H9 (cell line): ENCODE results near the gene SYNPO2. TPM values are rescaled to one million over a fixed set of nuclear protein-coding genes. Genes with fewer than 3 reads are reported as not detected.

Experiments used
- DNase-seq: peaks from one replicate; pipeline ENCODE4 v3.0.0-alpha.2; 2017
- H2AFZ ChIP-seq: one replicate; pipeline ENCODE4 v1.6.1; 2013; ENCODE audit warnings: mild to moderate bottlenecking, low read length, control low read depth, moderate library complexity
- H2AK5ac ChIP-seq: 2 replicates; pipeline ENCODE4 v1.6.1; 2013; ENCODE audit warnings: low read length, control low read depth, mixed read lengths; ENCODE audit not compliant: insufficient read length
- H2BK120ac ChIP-seq: one replicate; pipeline ENCODE4 v1.6.1; 2013; ENCODE audit warnings: low read depth, mild to moderate bottlenecking, low read length, control low read depth, inconsistent platforms; ENCODE audit not compliant: poor library complexity, severe bottlenecking
- H2BK12ac ChIP-seq: 2 replicates; pipeline ENCODE4 v1.6.1; 2013; ENCODE audit warnings: low read length, control low read depth, mixed read lengths, low read depth; ENCODE audit not compliant: insufficient read length
- H2BK15ac ChIP-seq: 2 replicates; pipeline ENCODE4 v1.6.1; 2013; ENCODE audit warnings: low read depth, low read length, control low read depth
- H2BK20ac ChIP-seq: one replicate; pipeline ENCODE4 v1.6.1; 2013; ENCODE audit warnings: low read depth, mild to moderate bottlenecking, low read length, control low read depth, inconsistent platforms; ENCODE audit not compliant: poor library complexity, severe bottlenecking
- H2BK5ac ChIP-seq: 2 replicates; pipeline ENCODE4 v1.6.1; 2013; ENCODE audit warnings: low read length, control low read depth, mixed read lengths; ENCODE audit not compliant: insufficient read length
- H3K14ac ChIP-seq: 2 replicates; pipeline ENCODE4 v1.6.1; 2013; ENCODE audit warnings: low read length, control low read depth; ENCODE audit not compliant: insufficient read depth
- H3K18ac ChIP-seq: 2 replicates; pipeline ENCODE4 v1.6.1; 2013; ENCODE audit warnings: low read depth, mild to moderate bottlenecking, mixed read lengths, low read length, control low read depth; ENCODE audit not compliant: insufficient read length
- H3K23ac ChIP-seq: 2 replicates; pipeline ENCODE4 v1.6.1; 2013; ENCODE audit warnings: low read length, control low read depth, mixed read lengths, low read depth; ENCODE audit not compliant: insufficient read length
- H3K23me2 ChIP-seq: 2 replicates; pipeline ENCODE4 v1.6.1; 2013; ENCODE audit warnings: low read depth, mild to moderate bottlenecking, mixed read lengths, low read length, control low read depth; ENCODE audit not compliant: insufficient read length, poor library complexity, severe bottlenecking
- H3K27ac ChIP-seq: 2 replicates; pipeline ENCODE4 v1.5.1; 2013; ENCODE audit warnings: low read length, control low read depth, mixed read lengths, low read depth; ENCODE audit not compliant: insufficient read length
- H3K27me3 ChIP-seq: 2 replicates; pipeline ENCODE4 v1.6.1; 2013; ENCODE audit warnings: low read length, control low read depth, inconsistent platforms; ENCODE audit not compliant: insufficient read depth
- H3K4ac ChIP-seq: 2 replicates; pipeline ENCODE4 v1.6.1; 2013; ENCODE audit warnings: low read depth, mild to moderate bottlenecking, control low read depth, inconsistent platforms, low read length, moderate library complexity
- H3K4me1 ChIP-seq: 2 replicates; pipeline ENCODE4 v1.6.1; 2013; ENCODE audit warnings: low read length, control low read depth, inconsistent platforms; ENCODE audit not compliant: insufficient read depth
- H3K4me2 ChIP-seq: 2 replicates; pipeline ENCODE4 v1.6.1; 2013; ENCODE audit warnings: low read length, control low read depth, mixed read lengths; ENCODE audit not compliant: insufficient read length, insufficient read depth
- H3K56ac ChIP-seq: 2 replicates; pipeline ENCODE4 v1.6.1; 2013; ENCODE audit warnings: low read depth, mild to moderate bottlenecking, mixed read lengths, low read length, control low read depth; ENCODE audit not compliant: insufficient read length
- H3K79me1 ChIP-seq: 2 replicates; pipeline ENCODE4 v1.6.1; 2013; ENCODE audit warnings: low read depth, mild to moderate bottlenecking, moderate library complexity, low read length, control low read depth, inconsistent platforms; ENCODE audit not compliant: insufficient read depth, poor library complexity, severe bottlenecking
- H3K79me2 ChIP-seq: 2 replicates; pipeline ENCODE4 v1.6.1; 2013; ENCODE audit warnings: low read length, control low read depth, inconsistent platforms; ENCODE audit not compliant: insufficient read depth
- H3K9ac ChIP-seq: 2 replicates; pipeline ENCODE4 v1.6.1; 2013; ENCODE audit warnings: low read length, control low read depth, mixed read lengths; ENCODE audit not compliant: insufficient read length; ENCODE audit errors: extremely low read depth
- H3K9me3 ChIP-seq: one replicate; pipeline ENCODE4 v1.6.1; 2013; ENCODE audit warnings: low read depth, low read length, inconsistent platforms; ENCODE audit not compliant: control insufficient read depth
- H3T11ph ChIP-seq: one replicate; pipeline ENCODE4 v1.6.1; 2013; ENCODE audit warnings: mild to moderate bottlenecking, low read length, control low read depth, inconsistent platforms
- H4K20me1 ChIP-seq: one replicate; pipeline ENCODE4 v1.6.1; 2013; ENCODE audit not compliant: control insufficient read depth, insufficient read length, insufficient read depth
- H4K5ac ChIP-seq: 2 replicates; pipeline ENCODE4 v1.6.1; 2013; ENCODE audit warnings: low read depth, mild to moderate bottlenecking, mixed read lengths, low read length, control low read depth; ENCODE audit not compliant: insufficient read length
- H4K8ac ChIP-seq: replicated peaks from 2 replicates; pipeline ENCODE4 v1.6.1; 2013; ENCODE audit warnings: low read length, control low read depth, mixed read lengths, low read depth; ENCODE audit not compliant: insufficient read length
- H4K91ac ChIP-seq: 2 replicates; pipeline ENCODE4 v1.6.1; 2013; ENCODE audit warnings: low read depth, mild to moderate bottlenecking, moderate library complexity, mixed read lengths, low read length, control low read depth; ENCODE audit not compliant: insufficient read length
- H3K27ac Mint-ChIP-seq, 3 experiments: 2 replicates in 2 of 3; 3 replicates in 1 of 3; pipeline ENCODE4 v1.8.0; 2020 to 2021; ENCODE audit warnings: mixed read lengths in 3 of 3, mild to moderate bottlenecking in 1 of 3, moderate library complexity in 1 of 3
- H3K27me3 Mint-ChIP-seq: 2 replicates; pipeline ENCODE4 v1.8.0; 2021; ENCODE audit warnings: low read depth, mild to moderate bottlenecking, moderate library complexity, mixed read lengths
- H3K36me3 Mint-ChIP-seq, 3 experiments: 2 replicates in 2 of 3; 3 replicates in 1 of 3; pipeline ENCODE4 v1.8.0; 2020 to 2021; ENCODE audit warnings: low read depth in 3 of 3, mixed read lengths in 3 of 3; ENCODE audit not compliant: insufficient read depth in 1 of 3
- H3K4me1 Mint-ChIP-seq, 2 experiments: 2 replicates each; pipeline ENCODE4 v1.8.0; 2020; ENCODE audit warnings: mixed read lengths in 2 of 2
- H3K4me3 Mint-ChIP-seq, 2 experiments: 2 replicates in 1 of 2; 3 replicates in 1 of 2; pipeline ENCODE4 v1.8.0; 2020 to 2021; ENCODE audit warnings: mild to moderate bottlenecking in 2 of 2, mixed read lengths in 2 of 2, moderate library complexity in 1 of 2
- H3K9me3 Mint-ChIP-seq, 2 experiments: 2 replicates in 1 of 2; 3 replicates in 1 of 2; pipeline ENCODE4 v1.8.0; 2020; ENCODE audit warnings: mild to moderate bottlenecking in 2 of 2, mixed read lengths in 2 of 2, moderate library complexity in 1 of 2
- CTCF ChIP-seq: fragments of 200-600 bp; sonication (generic); conservative IDR thresholded peaks from 3 replicates; pipeline ENCODE4 v1.8.0; 2021; ENCODE audit warnings: antibody characterized with exemption, mild to moderate bottlenecking
- WGBS: extraction: QIAGEN DNeasy Blood & Tissue Kit; methylation state at CpG from one replicate; pipeline ENCODE4 v1.1.7; 2013; ENCODE audit warnings: missing lambda C conversion rate, low lambda C conversion rate, mixed read lengths; ENCODE audit not compliant: insufficient read length; ENCODE audit errors: extremely low coverage; 5-methylcytosine and 5-hydroxymethylcytosine counted together
- total RNA-seq: library from RNA; stranded (reverse); gene quantifications from 2 replicates; pipeline ENCODE4 v1.2.1, GENCODE V29; 2021

The SYNPO2 gene
- total RNA-seq, 1 experiment from 2014 or later: 1.1 TPM

- Histone ChIP-seq H3K4me1 (peaks cover 11% of the 10 kb centered on the region), H2BK12ac (no peak overlapping the region), H4K8ac (no peak overlapping the region), H4K91ac (no peak overlapping the region), H3K56ac (no peak overlapping the region), H3K79me1 (no peaks in the 10 kb centered on the region), H3K27me3 (no peaks in the 10 kb centered on the region), H2AK5ac (no peak overlapping the region), H3K23me2 (no peaks in the 10 kb centered on the region), H2BK5ac (no peak overlapping the region), H2BK20ac (no peak overlapping the region), H3K27ac (no peak overlapping the region), H2BK120ac (no peak overlapping the region), H3T11ph (no peak overlapping the region), H3K4me2 (no peak overlapping the region), H3K23ac (no peak overlapping the region), H2AFZ (no peak overlapping the region), H3K4ac (no peak overlapping the region), H2BK15ac (no peak overlapping the region), H3K79me2 (no peaks in the 10 kb centered on the region), H4K20me1 (no peaks in the 10 kb centered on the region), H3K18ac (no peak overlapping the region), H3K9me3 (no peaks in the 10 kb centered on the region), H3K14ac (no peak overlapping the region), H4K5ac (no peak overlapping the region), H3K9ac (no peak overlapping the region)
- peaks cover 0 to 2% (median under 1%) of the 10 kb centered on the region in 3 experiments; a peak in 2 of 7 replicates for H3K36me3 Mint-ChIP-seq
- H3K27ac Mint-ChIP-seq: no peak overlapping the region
- no peaks in the 10 kb centered on the region for H3K27me3 Mint-ChIP-seq
- H3K9me3 Mint-ChIP-seq: no peaks in the 10 kb centered on the region
- TF ChIP-seq CTCF: no peak
- no peak overlapping the region for H3K4me3 Mint-ChIP-seq
- H3K4me1 Mint-ChIP-seq: peaks cover 32 to 42% of the 10 kb centered on the region in 2 experiments
- WGBS: no CpG with 5 or more reads among the region's 8 CpGs
- no peak for DNase-seq
These were observed 147.5 kb downstream of the SYNPO2 start for GRCh38 chr4:119035951-119036737.
